ENCODE measurements around the gene IQSEC1.

The IQSEC1 gene

DNA sequence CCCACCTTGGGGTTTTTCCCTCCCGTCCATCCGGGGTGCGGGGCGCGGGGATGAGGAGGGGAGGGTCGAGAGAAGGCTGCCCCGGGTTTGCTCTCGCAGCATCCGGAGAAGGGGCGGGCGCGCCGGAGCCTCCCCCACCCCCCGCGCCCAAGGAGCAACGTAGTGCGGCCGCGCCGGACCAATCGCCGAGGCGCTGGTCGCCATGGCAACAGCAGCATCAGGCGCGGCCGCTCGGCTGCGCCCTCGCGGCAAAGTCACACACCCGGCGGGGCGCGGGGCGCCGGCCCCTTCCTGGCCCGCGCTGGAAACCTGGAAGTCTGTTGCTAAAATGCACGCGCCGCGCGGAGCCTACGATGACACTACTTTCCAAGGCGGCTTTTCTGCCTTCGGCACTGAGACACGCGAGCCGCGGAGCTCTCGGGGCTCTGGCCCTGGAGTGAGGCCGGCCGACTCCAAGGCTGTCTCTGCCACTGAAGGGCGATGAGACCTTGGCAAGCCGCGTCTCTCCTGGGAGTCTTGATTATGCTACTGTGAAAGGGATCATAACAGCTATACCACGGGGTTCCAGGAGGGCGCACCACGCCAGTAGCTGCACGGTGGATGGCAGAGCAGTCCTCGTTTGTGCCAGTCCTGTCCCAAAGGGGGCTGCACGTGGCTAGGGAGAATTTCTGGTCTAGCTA is at the start of gene IQSEC1:
Gene IQSEC1 (minus strand): TSS at position 104 of the 680 bp plus-strand sequence. CDS start 415 bp downstream, outside the sequence.
- Mint-ChIP-seq H3K4me3 (peak within 1 kb of the TSS; percentile 78), H3K9me3 (no peaks in the 10 kb centered on the region), H3K36me3 (ENCODE audit: low read depth) (no peaks in the 10 kb centered on the region), H3K27ac (peak within 1 kb of the TSS; percentile 59), H3K27me3 (peaks cover 12% of the 10 kb centered on the region), H3K4me1 (peaks cover 44% of the 10 kb centered on the region)
- DNase-seq (peak; percentile 78), ATAC-seq (peak; percentile 62)

- DNase-seq (no peak), ATAC-seq (no peak)
- Mint-ChIP-seq H3K4me3 (no peak overlapping the region), H3K36me3 (ENCODE audit: low read depth) (no peaks in the 10 kb centered on the region), H3K27ac (no peak overlapping the region), H3K4me1 (no peaks in the 10 kb centered on the region), H3K9me3 (no peaks in the 10 kb centered on the region), H3K27me3 (no peaks in the 10 kb centered on the region)
These were observed 49.1 kb upstream of the IQSEC1 start for GRCh38 chr3:13122081-13123012.

DNA sequence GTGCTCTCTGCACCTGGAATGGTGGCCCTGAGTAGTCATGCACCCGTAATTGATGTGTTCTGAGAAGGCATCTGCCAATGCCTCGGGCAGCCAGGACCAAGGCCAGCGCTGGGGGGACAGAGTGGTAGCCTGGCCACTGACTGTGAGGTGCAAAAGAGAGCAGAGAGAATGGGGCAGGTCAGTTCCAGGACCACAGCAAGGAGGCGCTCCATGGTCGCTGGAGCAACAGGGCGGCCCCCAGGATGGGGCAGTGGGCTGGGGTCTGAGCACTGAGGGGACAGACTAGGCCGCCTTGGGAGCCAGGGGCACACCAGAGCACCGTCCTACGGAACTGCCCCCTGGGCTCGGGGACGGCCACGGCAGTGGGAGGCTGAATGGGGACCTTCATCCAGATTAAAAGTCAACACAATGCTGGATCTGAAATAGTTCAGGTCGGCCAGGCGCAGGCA is 48.3 kb upstream of the IQSEC1 start:
- Mint-ChIP-seq H3K27me3 (no peaks in the 10 kb centered on the region), H3K27ac (no peak overlapping the region), H3K36me3 (ENCODE audit: low read depth) (no peaks in the 10 kb centered on the region), H3K9me3 (no peaks in the 10 kb centered on the region), H3K4me3 (no peak overlapping the region), H3K4me1 (no peaks in the 10 kb centered on the region)
- DNase-seq, result no peak
- no peak for ATAC-seq

DNA sequence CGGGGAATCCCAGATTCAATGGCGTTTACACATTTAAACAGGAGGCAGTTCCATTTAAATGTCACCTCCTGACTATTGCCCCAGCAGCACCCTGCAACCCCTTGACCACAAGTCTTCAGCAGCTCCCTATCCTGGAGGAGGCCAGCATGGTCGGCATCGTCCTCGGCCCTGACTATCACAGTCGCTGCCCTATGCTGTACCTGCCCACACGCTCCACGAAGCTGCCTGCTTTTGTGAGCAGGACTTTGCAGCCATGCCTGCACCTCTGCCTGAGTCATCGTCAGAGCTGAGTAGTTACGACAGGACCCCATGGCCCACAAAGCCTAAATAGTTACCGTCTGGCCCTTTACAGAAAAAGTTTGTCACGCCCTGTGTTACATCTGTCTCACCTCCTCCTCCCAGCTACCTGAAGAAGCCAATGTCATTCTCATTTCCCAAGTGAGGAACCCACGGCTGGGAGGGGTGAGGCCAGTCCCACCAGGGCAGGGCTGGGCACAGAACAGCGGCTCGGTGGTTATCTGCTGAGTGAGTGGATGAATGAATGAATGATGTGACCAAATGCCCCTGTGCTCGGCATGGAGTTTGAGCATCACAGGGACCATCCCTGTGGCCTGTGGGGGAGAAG is 47.8 kb upstream of the IQSEC1 start:
- DNase-seq (no peak), ATAC-seq (no peak)
- no peak overlapping the region for H3K27ac Mint-ChIP-seq
- H3K27me3 Mint-ChIP-seq, result no peaks in the 10 kb centered on the region
- no peak overlapping the region for H3K4me3 Mint-ChIP-seq
- no peaks in the 10 kb centered on the region for H3K9me3 Mint-ChIP-seq
- no peaks in the 10 kb centered on the region for H3K36me3 Mint-ChIP-seq (ENCODE audit: low read depth)
- no peaks in the 10 kb centered on the region for H3K4me1 Mint-ChIP-seq

GRCh38 chr3:13120289-13120927 is 47.2 kb upstream of the IQSEC1 start:
- Mint-ChIP-seq H3K9me3 (no peaks in the 10 kb centered on the region), H3K36me3 (ENCODE audit: low read depth) (no peaks in the 10 kb centered on the region), H3K27ac (no peak overlapping the region), H3K4me1 (no peaks in the 10 kb centered on the region), H3K4me3 (no peak overlapping the region), H3K27me3 (no peaks in the 10 kb centered on the region)
- ATAC-seq, result no peak
- no peak for DNase-seq

- H3K4me3 Mint-ChIP-seq, result no peak overlapping the region
- no peaks in the 10 kb centered on the region for H3K36me3 Mint-ChIP-seq (ENCODE audit: low read depth)
- ATAC-seq (no peak), DNase-seq (no peak)
- no peaks in the 10 kb centered on the region for H3K9me3 Mint-ChIP-seq
- H3K27me3 Mint-ChIP-seq, result no peaks in the 10 kb centered on the region
- no peak overlapping the region for H3K27ac Mint-ChIP-seq
- H3K4me1 Mint-ChIP-seq, result no peaks in the 10 kb centered on the region
These were observed 46.4 kb upstream of the IQSEC1 start for GRCh38 chr3:13119471-13120220.

DNA sequence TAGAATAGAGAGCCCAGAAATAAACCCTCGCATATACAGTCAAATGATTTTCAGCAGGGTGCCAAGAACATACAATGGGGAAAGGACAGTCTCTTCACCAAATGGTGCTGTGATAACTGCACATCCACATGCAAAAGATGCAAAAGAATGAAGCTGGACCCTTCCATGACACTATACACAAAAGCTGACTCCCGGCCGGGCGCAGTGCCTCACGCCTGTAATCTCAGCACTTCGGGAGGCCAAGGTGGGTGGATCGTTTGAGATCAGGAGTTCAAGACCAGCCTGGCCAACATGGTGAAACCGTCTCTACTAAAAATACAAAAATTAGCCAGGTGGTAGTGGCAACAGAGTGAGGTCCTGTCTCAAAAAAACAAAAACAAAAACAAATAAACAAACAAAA is 43.2 kb upstream of the IQSEC1 start:
- no peak overlapping the region for H3K27ac Mint-ChIP-seq
- DNase-seq (no peak), ATAC-seq (no peak)
- no peaks in the 10 kb centered on the region for H3K27me3 Mint-ChIP-seq
- peaks cover 7% of the 10 kb centered on the region for H3K4me1 Mint-ChIP-seq
- H3K36me3 Mint-ChIP-seq (ENCODE audit: low read depth), result no peaks in the 10 kb centered on the region
- no peaks in the 10 kb centered on the region for H3K9me3 Mint-ChIP-seq
- H3K4me3 Mint-ChIP-seq, result no peak overlapping the region

GRCh38 chr3:13115991-13116390 is 42.8 kb upstream of the IQSEC1 start:
- ATAC-seq (no peak), DNase-seq (no peak)
- Mint-ChIP-seq H3K4me3 (no peak overlapping the region), H3K9me3 (no peaks in the 10 kb centered on the region), H3K27me3 (no peaks in the 10 kb centered on the region), H3K36me3 (ENCODE audit: low read depth) (no peaks in the 10 kb centered on the region), H3K4me1 (peaks cover 9% of the 10 kb centered on the region), H3K27ac (no peak overlapping the region)

- DNase-seq, result no peak
- Mint-ChIP-seq H3K4me3 (no peak overlapping the region), H3K9me3 (no peaks in the 10 kb centered on the region), H3K27me3 (no peaks in the 10 kb centered on the region), H3K36me3 (ENCODE audit: low read depth) (no peaks in the 10 kb centered on the region), H3K27ac (no peak overlapping the region), H3K4me1 (peaks cover 13% of the 10 kb centered on the region)
- ATAC-seq, result no peak
These were observed 42.3 kb upstream of the IQSEC1 start for GRCh38 chr3:13115576-13115910.

GRCh38 chr3:13114811-13115575 is 41.8 kb upstream of the IQSEC1 start:
- H3K4me3 Mint-ChIP-seq, result no peak overlapping the region
- no peaks in the 10 kb centered on the region for H3K27me3 Mint-ChIP-seq
- no peaks in the 10 kb centered on the region for H3K9me3 Mint-ChIP-seq
- ATAC-seq (no peak), DNase-seq (no peak)
- no peaks in the 10 kb centered on the region for H3K36me3 Mint-ChIP-seq (ENCODE audit: low read depth)
- H3K27ac Mint-ChIP-seq, result no peak overlapping the region
- H3K4me1 Mint-ChIP-seq, result peaks cover 18% of the 10 kb centered on the region

GRCh38 chr3:13113346-13114330 is 40.4 kb upstream of the IQSEC1 start:
- Mint-ChIP-seq H3K9me3 (no peaks in the 10 kb centered on the region), H3K4me3 (no peak overlapping the region), H3K36me3 (ENCODE audit: low read depth) (no peaks in the 10 kb centered on the region), H3K27me3 (no peaks in the 10 kb centered on the region), H3K27ac (no peak overlapping the region), H3K4me1 (peaks cover 18% of the 10 kb centered on the region)
- DNase-seq, result no peak
- ATAC-seq, result no peak

- Mint-ChIP-seq H3K4me3 (no peak overlapping the region), H3K4me1 (peaks cover 18% of the 10 kb centered on the region), H3K27ac (no peak overlapping the region)
These were observed 39.5 kb upstream of the IQSEC1 start for GRCh38 chr3:13112521-13113345.

More at GRCh38 chr3:13112521-13113345, 39.5 kb upstream of the IQSEC1 start:
- DNase-seq, result no peak
- Mint-ChIP-seq H3K9me3 (no peaks in the 10 kb centered on the region), H3K27me3 (no peaks in the 10 kb centered on the region), H3K36me3 (ENCODE audit: low read depth) (no peaks in the 10 kb centered on the region)
- no peak for ATAC-seq
